ENCODE results near the gene SPOCK3. TPM values are rescaled to one million over a fixed set of nuclear protein-coding genes. Genes with fewer than 3 reads are reported as not detected.

SPOCK3 gene
- total RNA-seq, 4 donors from 2014 or later: not detected

DNA sequence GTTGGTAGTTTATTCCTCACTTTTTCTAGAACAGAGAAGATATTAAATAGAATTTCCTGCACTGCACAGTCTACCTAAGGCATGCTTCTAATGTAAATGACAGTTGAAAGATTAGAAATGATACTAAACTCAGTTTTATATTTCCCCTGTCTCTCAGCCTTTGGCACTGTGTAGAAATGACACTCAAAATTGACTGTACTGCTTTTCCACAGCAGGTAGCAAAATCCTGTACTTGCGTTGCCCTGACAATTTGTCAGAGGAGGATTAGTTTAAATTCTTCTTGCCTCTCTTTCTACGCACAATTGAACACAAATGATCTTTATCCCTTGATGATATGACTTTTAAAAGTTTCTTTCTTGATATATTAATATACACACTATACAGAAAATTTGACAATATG, 347.6 kb downstream of the SPOCK3 start:
- TF ChIP-seq, protein P1, sequence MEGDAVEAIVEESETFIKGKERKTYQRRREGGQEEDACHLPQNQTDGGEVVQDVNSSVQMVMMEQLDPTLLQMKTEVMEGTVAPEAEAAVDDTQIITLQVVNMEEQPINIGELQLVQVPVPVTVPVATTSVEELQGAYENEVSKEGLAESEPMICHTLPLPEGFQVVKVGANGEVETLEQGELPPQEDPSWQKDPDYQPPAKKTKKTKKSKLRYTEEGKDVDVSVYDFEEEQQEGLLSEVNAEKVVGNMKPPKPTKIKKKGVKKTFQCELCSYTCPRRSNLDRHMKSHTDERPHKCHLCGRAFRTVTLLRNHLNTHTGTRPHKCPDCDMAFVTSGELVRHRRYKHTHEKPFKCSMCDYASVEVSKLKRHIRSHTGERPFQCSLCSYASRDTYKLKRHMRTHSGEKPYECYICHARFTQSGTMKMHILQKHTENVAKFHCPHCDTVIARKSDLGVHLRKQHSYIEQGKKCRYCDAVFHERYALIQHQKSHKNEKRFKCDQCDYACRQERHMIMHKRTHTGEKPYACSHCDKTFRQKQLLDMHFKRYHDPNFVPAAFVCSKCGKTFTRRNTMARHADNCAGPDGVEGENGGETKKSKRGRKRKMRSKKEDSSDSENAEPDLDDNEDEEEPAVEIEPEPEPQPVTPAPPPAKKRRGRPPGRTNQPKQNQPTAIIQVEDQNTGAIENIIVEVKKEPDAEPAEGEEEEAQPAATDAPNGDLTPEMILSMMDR (IDR thresholded peaks at IDR 0.05; ENCODE audit: low read depth): no peak

DNA sequence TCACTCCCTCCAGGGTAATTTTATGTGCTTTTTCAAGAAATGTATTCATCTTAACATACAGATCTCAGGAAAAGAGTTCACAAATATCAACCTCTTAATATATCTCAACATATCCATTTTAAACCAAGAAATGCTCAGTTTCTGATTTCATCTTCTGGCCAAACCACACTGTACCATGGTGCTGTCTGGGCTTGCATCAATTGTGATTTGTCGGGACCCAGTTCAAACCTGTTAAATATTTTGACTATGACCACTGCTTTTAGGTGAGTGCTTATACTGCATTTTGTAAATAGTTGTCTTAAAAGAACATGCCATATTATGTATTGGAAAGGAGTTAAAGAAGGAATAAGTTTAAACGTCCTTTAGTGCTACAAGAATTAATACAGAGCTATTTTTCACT, 352.1 kb downstream of the SPOCK3 start:
- TF ChIP-seq, protein P1 (IDR thresholded peaks at IDR 0.05; ENCODE audit: low read depth): no peak

DNA sequence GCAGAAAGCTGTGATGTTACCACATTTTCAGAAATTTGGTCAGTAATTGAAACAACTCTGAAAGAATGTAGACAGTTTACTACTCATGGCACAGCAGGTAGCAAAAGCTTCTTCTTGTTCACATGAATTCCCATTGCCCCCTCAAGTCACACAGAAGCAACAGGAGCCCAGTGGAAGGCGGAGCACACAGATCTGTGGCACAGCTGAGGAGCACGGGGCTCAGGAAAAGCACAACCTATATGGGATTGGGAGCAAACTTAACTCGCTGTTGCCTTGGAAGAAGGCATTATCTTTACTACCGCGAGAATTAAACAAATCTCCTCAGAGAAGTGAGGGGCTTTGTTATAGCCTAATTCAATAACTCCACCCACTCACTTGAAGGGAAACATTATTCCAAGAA, 358.5 kb downstream of the SPOCK3 start:
- TF ChIP-seq, protein P1 (IDR thresholded peaks at IDR 0.05; ENCODE audit: low read depth): no peak

DNA sequence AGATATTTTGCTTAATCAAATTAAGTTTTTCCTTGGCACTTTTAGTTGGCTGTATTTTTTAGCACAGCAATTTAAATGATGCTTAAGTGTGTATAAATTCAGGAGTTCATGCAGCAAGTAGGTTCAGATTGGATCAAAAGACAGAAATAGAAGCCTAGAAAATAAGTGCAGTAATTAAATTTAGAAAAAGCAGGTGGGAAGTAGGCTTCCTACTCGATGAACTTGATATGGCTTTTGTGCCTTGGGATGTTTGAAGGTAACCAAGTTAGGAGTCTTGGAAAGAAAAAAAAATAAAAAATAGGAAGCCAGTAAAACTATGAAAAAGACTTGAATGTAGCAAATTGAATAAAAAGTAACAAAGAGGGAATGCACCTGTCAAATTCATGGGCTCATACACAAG, 372.3 kb downstream of the SPOCK3 start:
- TF ChIP-seq, protein P1 (IDR thresholded peaks at IDR 0.05; ENCODE audit: low read depth): no peak

DNA sequence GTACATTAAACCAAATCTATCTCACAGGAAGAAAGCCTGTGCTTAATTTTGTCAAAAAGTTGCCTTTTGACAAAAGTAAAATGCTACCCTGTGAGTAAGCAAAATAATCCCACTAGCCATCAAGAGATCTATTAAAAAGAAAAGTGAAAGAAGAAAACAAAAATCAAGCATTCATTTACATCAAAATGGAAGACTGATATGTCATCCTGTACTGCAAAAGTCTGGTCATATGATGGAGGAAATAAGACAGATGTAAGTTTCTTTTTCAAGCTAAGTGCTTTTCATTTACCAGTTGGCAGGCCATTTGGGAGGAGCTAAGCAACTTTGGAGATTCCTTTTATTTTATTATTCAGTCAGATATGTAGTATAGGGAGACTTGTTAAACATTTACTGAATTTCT, 387.4 kb downstream of the SPOCK3 start:
- TF ChIP-seq, protein P1 (IDR thresholded peaks at IDR 0.05; ENCODE audit: low read depth): no peak

DNA sequence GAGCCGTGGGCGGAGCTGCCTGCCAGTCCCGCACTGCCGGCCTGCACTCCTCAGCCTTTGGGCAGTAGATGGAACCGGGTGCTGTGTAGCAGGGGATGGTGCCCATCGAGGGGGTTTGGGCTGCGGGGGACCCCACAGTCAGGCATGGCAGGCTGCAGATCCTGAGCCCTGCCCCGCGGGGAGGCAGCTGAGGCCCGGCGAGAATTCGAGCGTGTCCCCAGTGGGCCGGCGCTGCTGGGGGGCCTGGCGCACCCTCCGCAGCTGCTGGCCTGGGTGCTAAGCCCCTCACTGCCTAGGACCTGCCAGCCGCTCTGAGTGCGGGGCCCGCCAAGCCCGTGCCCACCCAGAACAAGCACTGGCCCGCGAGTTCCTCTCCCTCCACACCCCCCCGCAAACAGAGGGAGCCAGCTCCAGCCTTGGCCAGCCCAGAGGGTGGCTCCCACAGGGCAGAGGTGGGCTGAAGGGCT, 391.5 kb downstream of the SPOCK3 start:
- TF ChIP-seq, protein P1 (IDR thresholded peaks at IDR 0.05; ENCODE audit: low read depth): no peak

DNA sequence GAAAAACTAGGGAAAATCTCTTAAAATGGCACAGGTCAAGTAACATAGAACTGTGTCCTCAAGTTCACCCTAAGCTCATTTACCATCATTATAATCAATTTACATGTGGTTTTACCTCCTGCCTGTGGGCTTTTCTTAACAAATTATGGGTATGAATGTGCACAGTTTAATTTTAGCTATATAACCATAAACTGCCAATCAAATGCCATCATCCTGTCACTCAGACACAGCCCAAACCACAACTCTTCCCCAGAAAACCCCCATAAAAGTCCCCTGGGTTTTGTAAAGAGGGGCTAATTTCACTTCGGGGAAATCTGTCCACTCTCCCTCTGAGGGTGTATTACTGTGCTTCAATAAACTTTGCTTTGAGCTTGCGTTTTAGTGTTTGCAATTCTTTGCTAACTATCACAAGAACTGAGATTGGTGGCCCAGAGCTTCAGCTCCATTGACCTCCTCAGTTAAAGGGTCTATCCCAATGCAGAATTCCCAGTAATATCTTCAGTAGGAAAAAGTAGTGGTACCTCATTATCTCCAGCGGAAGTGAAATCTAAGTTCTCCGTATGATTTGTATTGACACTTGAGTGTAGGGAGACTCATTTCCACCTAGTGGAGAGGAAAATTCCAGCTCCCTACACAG, 394.6 kb downstream of the SPOCK3 start:
- TF ChIP-seq, protein P1 (IDR thresholded peaks at IDR 0.05; ENCODE audit: low read depth): no peak

Data from subcutaneous adipose tissue (tissue), 4 donors.